ENCODE data around the gene CIRBP. TPM values are rescaled to one million over a fixed set of nuclear protein-coding genes. Genes with fewer than 3 reads are reported as not detected.
A peak's percentile ranks its signal among the peaks of the same experiment; 100 is the strongest.

Gene CIRBP
- total and polyA plus RNA-seq, 9 of the 15 experiments (the other 6 are each of a cell fraction or from before 2014, with no cell fraction given) = 20.5 to 327 (median 176) TPM

DNA sequence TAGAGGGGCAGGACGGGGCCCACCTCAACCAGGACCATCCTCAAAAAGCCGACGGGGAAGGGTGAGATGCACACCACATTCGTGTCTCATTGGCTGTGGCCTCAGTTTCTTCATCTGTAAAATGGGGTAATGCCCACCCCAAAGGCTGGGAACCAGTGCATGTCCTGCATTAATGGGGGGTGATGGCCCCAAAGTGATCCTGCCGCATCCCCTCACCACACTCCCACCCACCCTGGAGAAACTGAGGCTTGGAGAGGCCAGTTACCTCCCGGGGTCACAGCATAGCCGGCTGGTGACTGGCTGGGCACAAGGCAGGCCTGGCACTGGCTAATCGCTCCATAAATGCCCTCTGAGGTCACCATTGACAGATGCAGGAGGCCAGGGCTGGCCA lies 21.4 kb upstream of the CIRBP start (continued):
- TF ChIP-seq PTTG1 (tag; IDR thresholded peaks at IDR 0.05; ENCODE audit: low read depth) (no peak), CHCHD3 (CRISPR knock-in tag; IDR thresholded peaks at IDR 0.05) (no peak), PKNOX1 (IDR thresholded peaks at IDR 0.05) (no peak; the same call in 1 of the 2 replicates), FOXJ3 (CRISPR knock-in tag; IDR thresholded peaks at IDR 0.05) (no peak), TAF9B (IDR thresholded peaks at IDR 0.05; ENCODE audit: partially characterized antibody) (no peak), CREB3L1 (IDR thresholded peaks at IDR 0.05; ENCODE audit: borderline replicate concordance, low read depth) (0 out of 2 replicates have a peak, but pooled peaks have one; percentile 11), ELK3 (CRISPR knock-in tag; IDR thresholded peaks at IDR 0.05) (no peak), ZNF584 (CRISPR knock-in tag; IDR thresholded peaks at IDR 0.05; ENCODE audit: low read depth) (0 out of 2 replicates have a peak, but pooled peaks have one; percentile 29)
- TF ChIP-seq, protein P1, sequence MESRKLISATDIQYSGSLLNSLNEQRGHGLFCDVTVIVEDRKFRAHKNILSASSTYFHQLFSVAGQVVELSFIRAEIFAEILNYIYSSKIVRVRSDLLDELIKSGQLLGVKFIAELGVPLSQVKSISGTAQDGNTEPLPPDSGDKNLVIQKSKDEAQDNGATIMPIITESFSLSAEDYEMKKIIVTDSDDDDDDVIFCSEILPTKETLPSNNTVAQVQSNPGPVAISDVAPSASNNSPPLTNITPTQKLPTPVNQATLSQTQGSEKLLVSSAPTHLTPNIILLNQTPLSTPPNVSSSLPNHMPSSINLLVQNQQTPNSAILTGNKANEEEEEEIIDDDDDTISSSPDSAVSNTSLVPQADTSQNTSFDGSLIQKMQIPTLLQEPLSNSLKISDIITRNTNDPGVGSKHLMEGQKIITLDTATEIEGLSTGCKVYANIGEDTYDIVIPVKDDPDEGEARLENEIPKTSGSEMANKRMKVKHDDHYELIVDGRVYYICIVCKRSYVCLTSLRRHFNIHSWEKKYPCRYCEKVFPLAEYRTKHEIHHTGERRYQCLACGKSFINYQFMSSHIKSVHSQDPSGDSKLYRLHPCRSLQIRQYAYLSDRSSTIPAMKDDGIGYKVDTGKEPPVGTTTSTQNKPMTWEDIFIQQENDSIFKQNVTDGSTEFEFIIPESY (CRISPR knock-in tag; IDR thresholded peaks at IDR 0.05) = no peak
- TF ChIP-seq, protein P2, sequence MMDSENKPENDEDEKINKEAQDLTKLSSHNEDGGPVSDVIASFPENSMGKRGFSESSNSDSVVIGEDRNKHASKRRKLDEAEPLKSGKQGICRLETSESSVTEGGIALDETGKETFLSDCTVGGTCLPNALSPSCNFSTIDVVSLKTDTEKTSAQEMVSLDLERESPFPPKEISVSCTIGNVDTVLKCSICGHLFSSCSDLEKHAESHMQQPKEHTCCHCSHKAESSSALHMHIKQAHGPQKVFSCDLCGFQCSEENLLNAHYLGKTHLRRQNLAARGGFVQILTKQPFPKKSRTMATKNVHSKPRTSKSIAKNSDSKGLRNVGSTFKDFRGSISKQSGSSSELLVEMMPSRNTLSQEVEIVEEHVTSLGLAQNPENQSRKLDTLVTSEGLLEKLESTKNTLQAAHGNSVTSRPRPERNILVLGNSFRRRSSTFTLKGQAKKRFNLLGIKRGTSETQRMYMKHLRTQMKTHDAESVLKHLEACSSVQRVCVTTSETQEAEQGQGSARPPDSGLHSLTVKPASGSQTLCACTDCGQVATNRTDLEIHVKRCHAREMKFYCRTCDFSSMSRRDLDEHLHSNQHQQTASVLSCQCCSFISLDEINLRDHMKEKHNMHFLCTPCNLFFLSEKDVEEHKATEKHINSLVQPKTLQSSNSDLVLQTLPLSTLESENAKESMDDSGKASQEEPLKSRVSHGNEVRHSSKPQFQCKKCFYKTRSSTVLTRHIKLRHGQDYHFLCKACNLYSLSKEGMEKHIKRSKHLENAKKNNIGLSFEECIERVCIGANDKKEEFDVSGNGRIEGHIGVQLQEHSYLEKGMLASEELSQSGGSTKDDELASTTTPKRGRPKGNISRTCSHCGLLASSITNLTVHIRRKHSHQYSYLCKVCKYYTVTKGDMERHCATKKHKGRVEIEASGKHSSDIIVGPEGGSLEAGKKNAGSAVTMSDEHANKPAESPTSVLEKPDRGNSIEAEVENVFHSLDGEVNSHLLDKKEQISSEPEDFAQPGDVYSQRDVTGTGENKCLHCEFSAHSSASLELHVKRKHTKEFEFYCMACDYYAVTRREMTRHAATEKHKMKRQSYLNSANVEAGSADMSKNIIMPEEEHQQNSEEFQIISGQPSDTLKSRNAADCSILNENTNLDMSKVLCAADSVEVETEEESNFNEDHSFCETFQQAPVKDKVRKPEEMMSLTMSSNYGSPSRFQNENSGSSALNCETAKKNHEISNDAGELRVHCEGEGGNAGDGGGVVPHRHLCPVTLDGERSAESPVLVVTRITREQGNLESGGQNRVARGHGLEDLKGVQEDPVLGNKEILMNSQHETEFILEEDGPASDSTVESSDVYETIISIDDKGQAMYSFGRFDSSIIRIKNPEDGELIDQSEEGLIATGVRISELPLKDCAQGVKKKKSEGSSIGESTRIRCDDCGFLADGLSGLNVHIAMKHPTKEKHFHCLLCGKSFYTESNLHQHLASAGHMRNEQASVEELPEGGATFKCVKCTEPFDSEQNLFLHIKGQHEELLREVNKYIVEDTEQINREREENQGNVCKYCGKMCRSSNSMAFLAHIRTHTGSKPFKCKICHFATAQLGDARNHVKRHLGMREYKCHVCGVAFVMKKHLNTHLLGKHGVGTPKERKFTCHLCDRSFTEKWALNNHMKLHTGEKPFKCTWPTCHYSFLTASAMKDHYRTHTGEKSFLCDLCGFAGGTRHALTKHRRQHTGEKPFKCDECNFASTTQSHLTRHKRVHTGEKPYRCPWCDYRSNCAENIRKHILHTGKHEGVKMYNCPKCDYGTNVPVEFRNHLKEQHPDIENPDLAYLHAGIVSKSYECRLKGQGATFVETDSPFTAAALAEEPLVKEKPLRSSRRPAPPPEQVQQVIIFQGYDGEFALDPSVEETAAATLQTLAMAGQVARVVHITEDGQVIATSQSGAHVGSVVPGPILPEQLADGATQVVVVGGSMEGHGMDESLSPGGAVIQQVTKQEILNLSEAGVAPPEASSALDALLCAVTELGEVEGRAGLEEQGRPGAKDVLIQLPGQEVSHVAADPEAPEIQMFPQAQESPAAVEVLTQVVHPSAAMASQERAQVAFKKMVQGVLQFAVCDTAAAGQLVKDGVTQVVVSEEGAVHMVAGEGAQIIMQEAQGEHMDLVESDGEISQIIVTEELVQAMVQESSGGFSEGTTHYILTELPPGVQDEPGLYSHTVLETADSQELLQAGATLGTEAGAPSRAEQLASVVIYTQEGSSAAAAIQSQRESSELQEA (IDR thresholded peaks at IDR 0.05; ENCODE audit: low read depth) = peak; percentile 15; the same call in 1 of the 2 replicates

All from K562 (cell line).